Pons (tissue), 1 donor: ENCODE data around the gene SMIM3.
"Not testable (repeated sequence)": the region's sequence is repeated elsewhere in the genome, so short reads cannot be mapped to it uniquely, and the experiment has no call there.

Experiments
- DNase-seq: peaks from one replicate; pipeline ENCODE4 v3.0.0-alpha.2; 2016; ENCODE audit warnings: low spot score

SMIM3 gene, protein sequence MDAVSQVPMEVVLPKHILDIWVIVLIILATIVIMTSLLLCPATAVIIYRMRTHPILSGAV

DNA sequence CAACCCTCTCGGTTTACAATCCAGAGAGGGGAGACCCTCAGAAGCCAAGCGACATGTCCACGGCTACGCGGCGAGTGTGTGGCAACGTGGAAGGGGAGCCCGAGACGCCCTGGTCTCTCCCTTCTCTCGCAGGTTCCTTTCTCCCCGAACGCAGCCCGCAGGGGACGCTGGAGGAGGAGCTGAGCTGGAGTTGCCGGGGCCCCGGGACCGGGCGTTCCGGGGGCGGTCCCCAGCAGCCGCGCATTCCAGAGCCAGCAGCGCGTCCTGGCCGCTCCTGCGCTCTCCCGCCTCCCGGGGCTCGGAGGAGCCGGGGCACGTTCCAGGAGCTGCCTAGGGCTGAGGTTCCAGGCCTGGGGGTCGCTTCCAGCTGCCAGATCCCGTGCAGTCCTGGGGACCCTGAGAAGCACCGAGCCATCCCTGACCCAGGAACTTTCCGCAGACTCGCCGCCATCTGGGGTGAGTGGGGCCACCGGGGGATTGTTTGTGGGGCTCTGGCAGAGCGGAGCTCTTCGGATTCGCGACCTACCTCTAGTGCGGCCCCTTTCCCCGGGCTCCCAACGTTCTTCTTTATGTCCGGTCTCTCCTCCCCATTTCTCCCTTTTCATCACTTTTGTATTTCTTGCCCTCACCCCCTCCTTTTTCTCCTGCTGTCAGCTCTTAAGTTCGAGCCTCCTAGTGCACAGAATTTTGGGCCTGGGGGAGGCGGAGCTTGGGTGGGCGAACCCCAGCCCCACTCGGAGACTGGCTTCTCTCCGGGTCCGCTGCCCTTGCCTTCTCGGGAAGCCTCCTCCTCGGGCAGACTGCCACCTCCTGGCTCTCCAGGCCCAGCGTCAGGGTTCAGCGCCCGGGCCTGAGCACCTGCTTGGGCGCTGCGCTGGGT lies at the start of gene SMIM3:
TSS of gene SMIM3 (plus strand) at position 241 of the 880 bp plus-strand sequence. CDS start 16,684 bp downstream, outside the sequence.
- DNase-seq, result no peak

DNA sequence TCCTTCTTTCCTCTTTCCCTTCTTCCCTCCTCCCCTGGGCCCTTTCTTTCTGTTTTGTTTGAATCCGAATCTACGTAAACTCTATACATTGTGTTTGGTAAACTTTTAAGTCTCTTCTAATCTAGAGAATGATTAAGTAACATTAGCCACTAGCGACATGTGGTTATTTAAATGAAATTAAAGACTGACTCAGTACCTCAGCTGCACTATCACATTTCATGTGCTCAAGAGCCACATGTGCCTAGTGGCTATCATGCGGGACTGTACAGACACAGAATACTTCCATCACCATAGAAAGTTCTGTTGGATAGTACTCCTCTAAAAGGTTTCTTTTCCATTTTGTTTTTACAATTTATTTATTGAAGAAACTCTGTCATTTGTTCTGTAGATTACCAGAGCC lies 48.7 kb upstream of the SMIM3 start:
- no peak for DNase-seq

DNA sequence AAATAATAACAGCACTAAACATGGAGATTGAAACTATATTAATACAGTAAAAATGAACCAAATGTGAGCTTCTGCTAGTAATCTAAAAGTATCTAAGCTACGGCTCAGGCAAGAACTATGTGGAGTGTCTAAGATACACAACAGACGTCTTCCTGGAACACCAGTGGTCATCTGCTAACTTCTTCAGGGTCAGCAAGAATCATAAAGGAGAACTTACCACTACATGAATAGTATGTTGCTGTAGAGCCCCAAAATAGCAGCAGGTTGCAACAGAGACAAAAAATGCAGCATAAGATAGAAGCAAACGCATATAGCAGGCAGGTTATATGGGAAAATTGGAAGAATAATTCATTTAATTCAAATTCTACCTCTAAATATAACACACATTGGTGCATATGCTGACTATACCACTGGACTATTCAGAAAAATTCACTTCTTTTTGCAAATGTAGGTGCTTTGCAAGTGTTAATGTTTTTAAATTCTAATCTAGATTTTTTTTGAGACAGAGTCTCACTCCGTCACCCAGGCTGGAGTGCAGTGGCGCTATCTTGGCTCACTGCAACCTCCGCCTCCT lies 46.8 kb upstream of the SMIM3 start:
- peak; percentile 69 for DNase-seq

DNA sequence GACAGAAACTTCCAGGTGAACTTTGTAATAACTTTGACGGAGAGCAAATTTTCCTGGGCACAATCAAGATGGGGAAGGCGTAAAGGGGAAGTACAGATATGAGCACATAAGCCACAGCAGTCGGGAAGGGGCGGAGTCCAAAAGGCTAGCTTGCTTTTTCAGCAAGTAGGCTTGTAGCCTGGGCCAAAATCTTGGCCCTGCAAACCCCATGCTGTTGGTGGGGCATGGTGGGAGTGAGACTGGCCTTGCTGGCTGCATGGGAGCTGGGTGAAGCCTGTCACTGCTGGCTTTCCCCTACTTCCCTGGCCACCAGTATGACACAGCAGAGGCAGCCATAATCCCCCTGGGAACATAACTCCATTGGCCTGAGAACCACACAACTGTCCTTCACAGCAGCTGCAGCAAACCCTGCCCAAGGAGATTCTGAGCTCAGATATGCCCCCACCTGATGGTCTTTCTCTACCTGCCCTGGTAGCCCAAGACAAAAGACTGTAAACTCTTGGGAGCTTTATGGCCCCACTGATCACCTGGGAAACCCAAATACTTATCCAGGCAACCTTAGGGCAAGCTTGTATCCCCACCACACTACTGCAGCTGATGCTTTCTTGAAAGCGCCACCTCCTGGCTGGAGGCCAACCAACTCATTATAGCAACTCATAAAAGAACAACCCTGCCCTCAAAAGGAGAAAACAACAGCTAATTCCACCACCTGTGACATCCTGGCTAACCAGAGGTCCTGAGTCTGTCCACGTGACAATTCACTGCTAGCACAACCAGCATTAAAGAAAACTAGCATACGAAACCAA lies 43.8 kb upstream of the SMIM3 start:
- peak; percentile 66 for DNase-seq

DNA sequence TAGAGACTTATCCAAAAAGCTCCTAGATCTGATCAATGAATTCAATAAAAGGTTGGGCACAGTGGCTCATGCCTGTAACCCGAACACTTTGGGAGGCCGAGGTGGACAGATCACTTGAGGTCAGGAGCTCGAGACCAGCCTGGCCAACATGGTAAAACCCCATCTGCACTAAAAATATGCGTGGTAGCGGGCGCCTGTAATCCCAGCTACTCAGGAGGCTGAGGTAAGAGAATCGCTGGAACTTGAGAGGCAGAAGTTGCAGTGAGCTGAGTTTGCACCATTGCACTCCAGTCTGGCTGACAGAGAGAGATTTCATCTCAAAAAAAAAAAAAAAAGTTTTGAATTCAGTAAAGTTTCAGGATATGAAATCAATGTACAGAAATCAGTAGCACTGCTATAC lies 39.7 kb upstream of the SMIM3 start:
- DNase-seq, result no peak

DNA sequence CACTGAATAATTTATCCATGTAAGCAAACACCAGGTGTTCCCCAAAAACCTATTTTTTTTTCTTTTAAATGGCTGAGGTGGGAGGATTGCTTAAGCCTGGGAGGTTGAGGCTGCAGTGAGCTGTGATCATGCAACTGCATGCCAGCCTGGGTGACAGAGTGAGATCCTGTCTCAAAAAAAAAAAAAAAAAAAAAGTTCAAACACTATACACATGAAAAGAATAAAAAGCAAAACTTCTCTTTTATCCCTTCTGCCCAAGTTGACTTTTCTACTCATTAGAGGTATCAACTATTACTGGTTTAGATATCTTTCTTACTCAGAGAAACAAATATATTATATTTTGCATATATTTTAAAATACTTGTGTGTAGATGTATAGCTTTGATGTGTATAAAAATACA lies 37.6 kb upstream of the SMIM3 start:
- no peak for DNase-seq

DNA sequence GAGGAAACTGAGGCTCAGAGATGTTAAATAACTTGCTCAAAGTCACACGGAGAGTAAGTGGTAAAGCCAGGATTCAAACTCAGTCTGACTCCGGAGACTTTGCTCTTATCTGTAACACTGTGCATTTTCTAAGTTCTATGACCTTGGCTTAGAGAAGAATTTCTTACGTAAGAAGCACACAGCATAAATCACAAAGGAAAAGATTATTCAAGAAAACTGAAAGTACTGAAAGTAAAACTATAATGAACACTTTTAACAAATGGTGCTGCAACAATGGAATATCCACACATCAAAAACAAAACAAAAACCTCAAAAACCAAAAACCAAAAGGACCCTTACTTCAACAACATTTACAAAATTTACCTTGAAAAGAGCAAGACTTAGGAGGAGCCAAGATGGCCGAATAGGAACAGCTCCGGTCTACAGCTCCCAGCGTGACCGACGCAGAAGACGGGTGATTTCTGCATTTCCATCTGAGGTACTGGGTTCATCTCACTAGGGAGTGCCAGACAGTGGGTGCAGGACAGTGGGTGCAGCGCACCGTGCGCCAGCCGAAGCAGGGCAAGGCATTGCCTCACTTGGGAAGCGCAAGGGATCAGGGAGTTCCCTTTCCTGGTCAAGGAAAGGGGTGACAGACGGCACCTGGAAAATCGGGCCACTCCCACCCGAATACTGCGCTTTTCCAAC lies 36.0 kb upstream of the SMIM3 start:
- DNase-seq, result not testable (repeated sequence)

DNA sequence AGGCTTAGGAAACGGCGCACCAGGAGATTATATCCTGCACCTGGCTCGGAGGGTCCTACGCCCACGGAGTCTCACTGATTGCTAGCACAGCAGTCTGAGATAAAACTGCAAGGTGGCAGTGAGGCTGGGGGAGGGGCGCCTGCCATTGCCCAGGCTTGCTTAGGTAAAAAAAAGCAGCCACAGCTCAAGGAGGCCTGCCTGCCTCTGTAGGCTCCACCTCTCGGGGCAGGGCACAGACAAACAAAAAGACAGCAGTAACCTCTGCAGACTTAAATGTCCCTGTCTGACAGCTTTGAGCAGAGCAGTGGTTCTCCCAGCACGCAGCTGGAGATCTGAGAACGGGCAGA lies 35.4 kb upstream of the SMIM3 start:
- not testable (repeated sequence) for DNase-seq

DNA sequence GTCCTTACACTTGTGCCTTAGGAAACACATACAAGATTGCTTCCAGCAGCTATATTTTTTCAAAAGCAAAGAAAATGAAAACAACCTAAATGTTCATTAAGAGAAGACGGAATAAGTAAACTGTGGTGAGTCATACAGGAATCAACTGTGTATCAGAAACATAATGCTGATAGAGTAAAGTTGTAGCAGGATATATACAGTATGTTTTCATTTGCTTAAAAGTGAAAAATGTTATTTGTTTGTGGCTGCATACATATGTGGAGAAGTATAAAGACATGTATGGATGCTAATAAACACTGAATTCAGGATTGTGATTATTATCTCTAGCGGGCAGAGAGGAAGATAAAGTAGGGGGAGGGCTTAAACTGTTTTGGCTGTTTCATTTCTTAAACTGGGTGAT lies 28.1 kb upstream of the SMIM3 start:
- no peak for DNase-seq

DNA sequence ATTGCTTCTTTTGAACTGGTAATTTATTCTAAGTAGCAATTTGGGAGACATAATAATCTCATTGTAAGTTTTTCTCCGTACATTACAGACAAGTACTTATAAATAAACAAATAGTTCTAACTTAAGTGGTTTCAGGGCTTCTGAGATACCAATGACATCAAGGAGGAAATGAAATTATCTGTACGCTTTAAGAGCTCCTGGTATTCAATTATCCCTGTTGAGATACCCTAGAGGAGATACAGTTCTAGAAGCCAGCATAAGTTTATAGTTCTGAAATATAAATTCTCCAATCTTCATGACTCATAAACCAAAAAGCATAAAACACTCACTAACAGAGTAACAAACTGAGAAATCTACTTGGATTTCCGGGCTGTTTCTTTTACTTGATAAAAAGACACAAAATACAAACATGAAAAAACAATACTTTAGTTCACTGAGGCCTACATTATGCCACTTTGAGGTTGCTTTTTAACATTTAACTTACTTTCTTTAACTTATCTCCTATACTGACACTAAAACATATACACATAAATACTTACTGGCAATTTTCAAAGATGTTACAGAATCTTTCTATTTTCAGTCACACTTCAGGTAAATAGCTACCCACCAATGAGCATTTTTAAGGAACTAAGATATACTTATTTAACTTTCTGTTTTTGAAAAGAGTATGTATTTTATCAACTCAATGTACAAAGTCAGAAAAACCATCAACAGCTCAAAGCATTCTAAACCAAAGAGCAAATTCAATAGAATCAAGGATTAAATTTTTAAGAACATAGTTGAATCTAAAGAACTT lies 27.3 kb upstream of the SMIM3 start:
- DNase-seq, result no peak

DNA sequence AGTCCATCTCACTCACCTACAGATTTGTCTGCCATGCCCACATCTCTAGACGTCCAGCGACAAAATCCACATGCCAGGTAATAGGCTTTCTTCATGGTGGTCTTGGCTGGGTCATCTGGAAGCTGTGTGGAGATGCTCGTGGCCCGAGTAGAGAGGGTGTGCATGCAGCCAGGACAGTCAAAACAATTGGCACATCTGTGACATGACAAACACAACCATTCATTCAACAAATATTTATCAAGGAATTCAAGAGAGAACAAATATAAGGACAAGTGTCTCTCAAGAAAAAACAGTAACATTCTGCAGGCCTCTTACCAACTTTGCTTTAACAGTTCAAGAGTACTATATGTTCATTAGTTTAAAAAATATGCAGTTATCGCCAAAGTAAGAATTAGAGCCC lies 25.1 kb upstream of the SMIM3 start:
- DNase-seq, result no peak

DNA sequence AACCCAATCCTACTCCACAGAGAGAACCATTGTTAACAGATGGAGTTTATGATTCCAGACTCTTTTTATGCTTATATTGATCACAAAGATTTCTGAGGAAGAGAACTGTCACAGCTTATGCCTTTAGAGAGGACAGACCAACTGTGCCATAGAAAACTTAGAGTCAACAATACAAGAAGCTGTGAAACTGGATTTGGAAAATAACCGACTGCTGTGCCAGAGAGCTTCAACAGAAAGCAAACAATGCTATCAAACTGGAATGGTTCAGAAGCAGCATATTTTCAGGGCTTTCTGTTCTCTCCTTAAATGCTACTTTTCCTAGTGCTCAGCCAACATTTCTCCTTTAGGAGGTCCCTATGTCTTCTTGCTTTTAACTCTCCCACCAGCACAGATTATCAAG lies 24.7 kb upstream of the SMIM3 start:
- DNase-seq, result no peak

DNA sequence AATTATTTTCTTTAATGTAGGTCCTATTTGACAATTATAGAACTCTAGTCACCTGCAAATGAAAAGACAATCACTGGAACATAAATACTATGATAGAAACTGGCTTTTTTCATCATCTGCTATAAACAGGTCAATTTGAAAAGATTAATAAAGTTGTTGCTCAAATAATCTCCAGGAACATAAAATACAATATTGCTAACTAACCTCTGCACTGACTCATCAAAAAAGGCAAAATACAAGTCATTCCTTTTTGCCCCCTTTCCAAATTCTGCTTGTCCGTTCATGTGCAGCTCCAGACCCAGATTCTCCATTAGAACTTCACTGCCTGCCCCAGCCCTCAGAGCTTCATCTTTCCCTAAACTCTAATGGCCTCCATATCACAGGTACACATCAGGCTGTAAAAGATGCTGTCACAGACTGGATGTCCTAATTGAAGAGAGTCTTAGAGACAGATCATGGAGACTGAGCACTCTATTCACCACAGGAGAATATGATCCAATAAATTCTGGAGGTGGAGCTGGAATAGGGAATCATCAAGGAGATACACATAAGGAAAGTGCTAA lies 21.4 kb upstream of the SMIM3 start:
- DNase-seq, result no peak

DNA sequence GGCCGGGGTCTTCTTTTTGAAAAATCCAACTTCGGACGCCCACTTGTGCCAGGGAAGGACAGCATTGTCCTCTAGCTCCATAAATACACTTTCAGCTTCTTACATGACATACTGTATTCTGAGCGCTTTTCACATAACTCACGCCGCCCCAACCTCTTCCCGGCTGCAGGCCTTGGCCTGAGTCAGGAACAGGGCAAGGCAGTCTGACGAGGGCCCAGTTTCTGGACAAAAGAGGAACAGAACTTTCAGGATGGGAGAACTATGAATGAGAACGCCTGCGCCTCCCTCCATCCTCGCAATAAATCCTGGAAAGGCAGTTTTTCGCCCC lies 20.4 kb upstream of the SMIM3 start:
- no peak for DNase-seq

DNA sequence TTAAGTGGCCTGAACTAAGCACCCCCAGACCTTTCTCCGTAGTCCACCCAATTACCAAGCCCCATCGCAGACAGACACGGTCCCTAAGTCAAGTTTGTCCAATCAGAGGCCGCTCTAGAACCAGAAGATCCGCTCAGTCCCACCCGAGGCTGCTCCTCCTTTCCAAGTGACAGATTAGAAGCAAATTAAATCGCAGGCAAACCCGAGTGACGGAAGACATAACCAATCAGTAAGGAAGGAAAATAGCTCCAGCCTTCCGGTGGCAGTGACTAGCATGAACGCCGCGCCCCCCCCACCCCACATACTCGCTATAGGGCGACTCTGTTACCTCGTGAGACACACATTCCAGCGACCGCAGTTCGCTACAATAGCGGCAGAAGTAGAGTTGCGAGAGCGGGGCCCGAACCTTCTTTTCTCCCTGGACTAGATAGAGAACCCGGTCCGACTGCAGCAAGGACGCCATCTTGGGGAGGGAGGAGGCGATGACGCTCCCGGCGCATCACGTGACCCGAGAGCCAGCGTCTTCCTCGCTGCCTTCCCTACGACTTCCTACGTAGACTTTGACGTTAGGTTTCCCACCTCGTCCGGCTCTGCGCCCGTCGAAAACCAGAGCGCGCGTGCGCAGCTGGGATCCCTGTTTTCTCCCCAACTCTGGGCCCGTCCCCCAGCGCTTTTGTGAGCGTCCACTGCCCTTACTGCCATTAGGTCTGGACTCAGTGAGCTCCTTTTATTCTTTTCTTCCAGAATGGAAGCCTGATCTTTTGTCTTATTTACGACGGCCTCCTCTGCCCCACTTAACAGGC lies 19.8 kb upstream of the SMIM3 start, which contains the start of gene DCTN4:
TSS of gene DCTN4 (minus strand) at position 487 of the 803 bp plus-strand sequence. CDS start at position 463, 24 bp downstream.
- DNase-seq, result peak; percentile 100

DNA sequence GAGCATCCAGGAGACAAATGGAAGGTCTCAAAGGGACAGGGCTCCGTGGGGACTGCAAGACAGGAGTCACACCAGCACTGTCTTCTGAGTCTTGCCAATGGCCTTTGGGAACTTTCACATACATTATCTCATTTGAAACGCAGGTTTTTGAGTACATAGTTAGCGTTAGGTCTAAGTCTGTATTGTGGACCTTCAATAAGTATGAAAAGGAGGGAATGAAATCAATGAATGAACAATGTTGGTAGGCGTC lies 19.3 kb upstream of the SMIM3 start:
- DNase-seq, result no peak

DNA sequence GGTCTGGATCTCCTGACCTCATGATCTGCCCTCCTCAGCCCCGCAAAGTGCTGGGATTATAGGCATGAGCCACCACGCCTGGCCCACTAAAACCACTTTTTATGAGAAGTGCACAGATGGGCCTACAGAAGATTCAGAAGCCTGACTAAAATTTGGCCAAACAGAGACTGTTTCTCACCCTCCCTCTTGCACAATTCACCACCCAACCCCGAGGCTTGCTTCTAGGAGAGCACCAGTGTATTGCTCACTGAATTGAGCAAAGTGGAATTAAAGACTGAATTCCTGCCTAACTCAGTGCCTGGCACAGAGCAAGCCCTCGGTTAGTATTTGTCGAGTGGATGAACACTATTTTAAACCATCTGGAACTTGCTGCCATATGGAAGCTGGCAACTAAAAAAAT lies 16.3 kb upstream of the SMIM3 start:
- DNase-seq, result no peak

DNA sequence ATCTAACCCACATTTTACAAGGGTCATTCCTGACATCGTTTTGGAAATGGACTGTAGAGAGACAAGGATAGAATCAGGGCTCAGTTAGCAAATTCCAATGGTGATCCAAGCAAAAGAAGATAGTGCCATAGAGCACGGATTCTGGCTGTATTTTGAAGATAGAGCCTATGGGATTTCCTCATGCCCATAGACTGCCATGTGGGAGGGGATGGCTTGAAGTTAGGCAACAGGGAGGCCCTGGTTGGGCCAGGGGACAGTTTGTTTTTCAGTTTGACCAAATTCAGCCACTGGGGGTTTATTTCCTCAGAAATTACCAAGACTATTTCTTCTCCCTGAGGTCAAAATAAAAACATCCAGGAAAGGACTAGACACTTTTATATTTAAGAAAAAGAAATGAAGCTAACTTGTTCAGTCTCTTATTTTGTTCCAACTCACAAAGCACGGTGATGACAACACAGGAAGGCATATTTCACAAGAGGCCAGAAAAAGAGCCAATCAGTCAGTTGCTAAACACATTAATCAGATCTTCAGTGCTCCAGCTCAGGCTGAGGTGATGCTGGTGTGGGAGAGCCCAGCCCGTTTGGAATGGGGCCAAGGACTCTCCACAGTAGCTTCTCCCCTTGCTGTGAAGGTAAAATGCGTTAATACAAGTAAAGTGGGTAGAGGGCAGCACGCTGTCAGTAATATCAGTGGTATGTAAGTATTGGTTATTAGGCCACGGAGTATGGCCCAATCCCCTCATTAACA lies 15.4 kb upstream of the SMIM3 start:
- peak; percentile 28 for DNase-seq

DNA sequence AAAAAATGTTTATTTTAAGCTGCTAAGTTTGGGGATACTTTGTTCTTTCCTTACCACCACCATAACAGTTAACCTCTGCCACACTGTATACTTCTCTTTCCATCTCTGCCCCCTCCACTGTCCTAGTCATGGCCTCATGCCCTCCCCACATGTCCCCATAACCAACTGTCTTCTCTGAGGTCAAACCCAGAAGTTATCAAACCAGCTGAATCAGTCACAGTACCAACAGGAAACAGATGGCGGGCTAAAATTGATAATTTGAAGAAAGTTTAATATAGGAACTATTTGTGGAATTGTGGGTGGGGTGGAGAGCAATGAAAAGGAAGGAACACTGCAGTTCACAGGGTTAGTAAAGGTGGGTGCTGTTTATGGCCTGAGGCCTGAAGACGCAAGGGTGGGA lies 14.0 kb upstream of the SMIM3 start:
- DNase-seq, result no peak
